ENCODE results near the gene EMILIN1. TPM values are rescaled to one million over a fixed set of nuclear protein-coding genes. Genes with fewer than 3 reads are reported as not detected.

The EMILIN1 gene
- total RNA-seq, 6 experiments from 2014 or later, result 144 to 208 (median 183) TPM

DNA sequence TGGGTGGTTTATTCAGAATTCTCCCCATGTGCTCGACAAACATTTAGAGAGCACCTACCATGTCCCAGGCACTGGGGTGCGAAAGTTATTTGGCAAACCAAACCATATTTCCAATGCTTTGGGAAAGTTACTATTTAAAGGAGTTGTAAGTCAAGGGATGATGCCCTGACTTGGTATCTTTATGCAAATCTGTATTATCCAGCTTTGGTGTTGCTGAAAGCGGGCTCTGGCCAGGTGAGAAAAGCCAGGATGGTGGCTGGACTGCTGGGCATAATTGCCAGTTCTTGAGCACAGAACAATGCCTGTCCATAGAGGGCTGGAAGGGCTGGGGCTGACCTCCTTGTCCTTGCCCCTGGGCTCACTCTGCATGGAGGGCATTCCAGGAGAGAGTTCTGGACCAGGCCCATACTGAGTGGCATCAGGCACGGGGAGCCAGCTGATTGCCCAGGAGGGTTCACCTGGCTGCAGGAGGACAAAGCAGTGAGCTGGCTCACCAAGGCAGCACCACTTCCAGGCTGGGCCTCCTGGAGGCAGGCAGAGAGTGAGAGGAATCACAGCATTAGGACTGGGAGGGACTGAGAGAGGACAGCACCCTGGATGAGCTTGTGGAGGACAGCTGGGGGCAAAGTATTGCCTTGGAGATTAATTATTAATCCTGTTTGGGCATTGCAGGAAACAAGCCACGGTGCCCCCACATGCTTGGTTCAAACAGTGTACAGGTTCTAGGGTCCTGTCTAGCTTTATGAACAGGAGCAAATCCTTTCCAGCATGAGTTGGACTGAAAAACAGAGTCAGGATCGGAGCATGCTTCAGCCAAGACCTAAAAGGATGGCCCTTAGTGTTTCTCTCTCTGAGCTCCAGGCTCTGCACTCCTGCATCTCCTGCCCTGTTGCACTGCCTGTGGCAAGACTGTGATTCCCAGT is 15.3 kb downstream of the EMILIN1 start:
- Mint-ChIP-seq H3K36me3 (ENCODE audit: low read depth) (no peaks in the 10 kb centered on the region), H3K27me3 (ENCODE audit: insufficient read depth) (peaks cover 2% of the 10 kb centered on the region; the same call in 1 of the 2 replicates), H3K4me3 (no peak overlapping the region), H3K9me3 (no peaks in the 10 kb centered on the region), H3K27ac (no peak overlapping the region), H3K4me1 (ENCODE audit: low read depth) (peaks cover 21% of the 10 kb centered on the region)
- DNase-seq, result no peak
- TF ChIP-seq, protein P1, sequence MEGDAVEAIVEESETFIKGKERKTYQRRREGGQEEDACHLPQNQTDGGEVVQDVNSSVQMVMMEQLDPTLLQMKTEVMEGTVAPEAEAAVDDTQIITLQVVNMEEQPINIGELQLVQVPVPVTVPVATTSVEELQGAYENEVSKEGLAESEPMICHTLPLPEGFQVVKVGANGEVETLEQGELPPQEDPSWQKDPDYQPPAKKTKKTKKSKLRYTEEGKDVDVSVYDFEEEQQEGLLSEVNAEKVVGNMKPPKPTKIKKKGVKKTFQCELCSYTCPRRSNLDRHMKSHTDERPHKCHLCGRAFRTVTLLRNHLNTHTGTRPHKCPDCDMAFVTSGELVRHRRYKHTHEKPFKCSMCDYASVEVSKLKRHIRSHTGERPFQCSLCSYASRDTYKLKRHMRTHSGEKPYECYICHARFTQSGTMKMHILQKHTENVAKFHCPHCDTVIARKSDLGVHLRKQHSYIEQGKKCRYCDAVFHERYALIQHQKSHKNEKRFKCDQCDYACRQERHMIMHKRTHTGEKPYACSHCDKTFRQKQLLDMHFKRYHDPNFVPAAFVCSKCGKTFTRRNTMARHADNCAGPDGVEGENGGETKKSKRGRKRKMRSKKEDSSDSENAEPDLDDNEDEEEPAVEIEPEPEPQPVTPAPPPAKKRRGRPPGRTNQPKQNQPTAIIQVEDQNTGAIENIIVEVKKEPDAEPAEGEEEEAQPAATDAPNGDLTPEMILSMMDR (IDR thresholded peaks at IDR 0.05), result no peak

DNA sequence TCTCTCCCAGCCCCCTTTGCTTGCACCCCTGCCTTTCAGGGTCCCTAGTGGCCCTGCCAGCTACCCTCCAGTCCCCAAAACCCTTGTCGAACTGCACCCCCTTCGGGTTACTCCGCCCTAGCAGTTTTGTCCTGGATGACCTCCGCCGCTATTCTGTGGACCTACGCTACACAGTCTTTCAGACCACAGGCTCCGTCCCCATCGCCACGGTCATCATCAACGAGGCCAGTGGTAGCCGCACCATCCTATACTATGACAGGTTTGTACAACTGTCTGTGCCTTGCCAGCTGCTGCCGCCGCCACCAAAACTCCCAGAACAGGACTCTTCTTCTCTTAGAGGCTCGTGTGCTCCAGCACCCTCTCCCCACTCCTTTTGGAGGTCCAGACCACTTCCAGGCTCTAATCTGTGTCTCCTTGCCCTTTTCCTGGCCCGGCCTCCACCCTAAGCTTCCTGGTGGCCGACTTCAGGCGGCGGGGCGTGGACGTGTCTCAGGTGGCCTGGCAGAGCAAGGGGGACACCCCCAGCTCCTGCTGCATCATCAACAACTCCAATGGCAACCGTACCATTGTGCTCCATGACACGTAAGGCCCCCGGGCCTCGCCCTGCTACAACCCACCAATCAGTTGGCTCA is 16.1 kb downstream of the EMILIN1 start:
- TF ChIP-seq, protein P1 (IDR thresholded peaks at IDR 0.05), result no peak
- peaks cover 21% of the 10 kb centered on the region for H3K4me1 Mint-ChIP-seq (ENCODE audit: low read depth)

DNA sequence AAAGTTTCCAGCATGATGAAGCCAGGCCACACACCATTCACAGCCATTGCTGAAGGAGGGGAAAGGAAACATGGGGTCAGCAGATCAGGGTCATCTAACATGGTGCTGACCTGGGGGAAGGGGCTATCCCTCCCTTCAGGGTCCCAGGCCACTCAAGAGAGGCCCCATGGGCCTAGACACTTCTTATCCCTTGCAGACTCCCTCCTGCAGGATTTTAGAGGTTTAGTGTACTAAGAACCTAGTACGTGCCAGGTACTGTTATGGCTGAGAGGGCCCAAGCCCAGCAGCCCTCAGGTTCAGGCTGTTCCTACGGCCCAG is 17.0 kb downstream of the EMILIN1 start:
- Mint-ChIP-seq H3K4me1 (ENCODE audit: low read depth) (peaks cover 21% of the 10 kb centered on the region), H3K36me3 (ENCODE audit: low read depth) (no peaks in the 10 kb centered on the region), H3K27ac (no peak overlapping the region), H3K4me3 (no peak overlapping the region), H3K27me3 (ENCODE audit: insufficient read depth) (peaks cover 2% of the 10 kb centered on the region), H3K9me3 (no peaks in the 10 kb centered on the region)
- TF ChIP-seq, protein P1 (IDR thresholded peaks at IDR 0.05), result no peak
- no peak for DNase-seq

More for the DNA sequence above, 16.1 kb downstream of the EMILIN1 start:
- peaks cover 2% of the 10 kb centered on the region; the same call in 1 of the 2 replicates for H3K27me3 Mint-ChIP-seq (ENCODE audit: insufficient read depth)
- no peaks in the 10 kb centered on the region for H3K9me3 Mint-ChIP-seq
- no peak for DNase-seq
- no peak overlapping the region for H3K27ac Mint-ChIP-seq
- no peaks in the 10 kb centered on the region for H3K36me3 Mint-ChIP-seq (ENCODE audit: low read depth)
- no peak overlapping the region for H3K4me3 Mint-ChIP-seq

DNA sequence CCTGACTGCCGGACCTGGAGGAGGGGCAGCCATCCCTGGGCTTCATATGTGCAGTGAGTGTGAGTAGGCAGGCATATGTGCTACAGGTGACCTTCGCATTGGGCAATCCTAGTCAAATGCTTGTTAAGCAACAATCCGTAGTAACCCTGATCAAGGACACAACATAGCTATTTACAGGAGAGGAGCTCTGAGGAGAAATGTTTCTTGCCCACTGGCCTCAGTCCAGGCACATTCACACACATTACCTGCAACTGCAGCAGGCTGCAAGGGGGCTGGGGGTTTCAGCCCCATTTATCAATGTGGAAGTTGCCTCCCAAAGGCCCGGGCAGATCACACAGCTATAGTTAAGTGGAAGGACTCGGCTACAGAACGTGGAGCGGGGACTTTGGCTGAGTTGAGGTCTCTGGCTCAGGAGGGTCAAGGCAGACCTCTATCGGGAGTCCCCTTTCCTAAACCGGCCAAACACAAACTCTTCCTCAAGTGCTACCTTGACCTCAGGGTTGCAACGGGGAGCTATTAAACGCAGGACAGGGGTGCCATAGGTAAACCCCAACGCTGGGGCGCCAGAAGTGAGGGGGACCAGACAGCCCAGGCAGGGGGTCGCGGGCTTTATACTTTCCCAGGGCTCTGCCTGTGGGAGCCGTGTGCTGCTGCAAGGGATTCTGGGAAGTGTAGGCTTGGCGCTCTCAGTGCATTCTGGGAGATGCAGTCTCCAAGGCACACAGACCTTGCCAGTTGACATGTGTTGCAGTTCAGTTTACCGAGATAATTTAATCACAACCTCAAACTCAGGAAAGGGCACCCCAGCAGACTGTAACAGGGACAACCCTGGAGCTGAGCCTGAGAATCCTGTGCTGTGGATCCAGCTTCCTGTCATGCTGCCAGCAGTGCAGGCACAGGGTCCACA is 17.6 kb downstream of the EMILIN1 start:
- peak overlapping the region; percentile 57 for H3K4me3 Mint-ChIP-seq
- peaks cover 21% of the 10 kb centered on the region for H3K4me1 Mint-ChIP-seq (ENCODE audit: low read depth)
- H3K27ac Mint-ChIP-seq, result no peak overlapping the region
- H3K36me3 Mint-ChIP-seq (ENCODE audit: low read depth), result no peaks in the 10 kb centered on the region
- TF ChIP-seq, protein P1 (IDR thresholded peaks at IDR 0.05), result no peak
- no peaks in the 10 kb centered on the region for H3K9me3 Mint-ChIP-seq
- peaks cover 2% of the 10 kb centered on the region for H3K27me3 Mint-ChIP-seq (ENCODE audit: insufficient read depth)
- peak; percentile 41 for DNase-seq

- Mint-ChIP-seq H3K36me3 (ENCODE audit: low read depth) (no peaks in the 10 kb centered on the region), H3K4me1 (ENCODE audit: low read depth) (peaks cover 21% of the 10 kb centered on the region), H3K4me3 (no peak overlapping the region), H3K27me3 (ENCODE audit: insufficient read depth) (peaks cover 5% of the 10 kb centered on the region), H3K27ac (no peak overlapping the region), H3K9me3 (no peaks in the 10 kb centered on the region)
- TF ChIP-seq, protein P1 (IDR thresholded peaks at IDR 0.05), result no peak
- DNase-seq, result no peak
These were observed 18.4 kb downstream of the EMILIN1 start for GRCh38 chr2:27096748-27097297.
